Activated CD8-positive, alpha-beta memory T cell treated with anti-CD3 and anti-CD28 coated beads for 48 hours (primary cell): ENCODE data around the gene GPR75.

Experiments used
- DNase-seq, 3 experiments: peaks; one replicate each; pipeline ENCODE4 v3.0.0-alpha.2; 2020; ENCODE audit warnings: low read depth in 2 of 3, low spot score in 2 of 3

GPR75 gene

GRCh38 chr2:53859206-53860181 lies at the start of gene GPR75:
Gene GPR75 (minus strand): TSS chr2:53859967. CDS start chr2:53854756, 5,211 bp downstream.
- DNase-seq: no peak

GRCh38 chr2:53907582-53907981 lies 47.8 kb upstream of the GPR75 start:
- DNase-seq: no peak

- no peak for DNase-seq
Observed at GRCh38 chr2:53905396-53905795, 45.6 kb upstream of the GPR75 start.

GRCh38 chr2:53903011-53903410 lies 43.2 kb upstream of the GPR75 start:
- no peak for DNase-seq

GRCh38 chr2:53901192-53901591 lies 41.4 kb upstream of the GPR75 start:
- DNase-seq: no peak

- no peak for DNase-seq
Observed at GRCh38 chr2:53896864-53897263, 37.1 kb upstream of the GPR75 start.

GRCh38 chr2:53886406-53887280 lies 26.9 kb upstream of the GPR75 start:
- no peak for DNase-seq

- no peak for DNase-seq
Observed at GRCh38 chr2:53884883-53885282, 25.1 kb upstream of the GPR75 start.

GRCh38 chr2:53881986-53882385 lies 22.2 kb upstream of the GPR75 start:
- DNase-seq: no peak

- DNase-seq: no peak
Observed at GRCh38 chr2:53881360-53881759, 21.6 kb upstream of the GPR75 start.

- DNase-seq: no peak
Observed at GRCh38 chr2:53880756-53881155, 21.0 kb upstream of the GPR75 start.

- DNase-seq: no peak
Observed at GRCh38 chr2:53877556-53877955, 17.8 kb upstream of the GPR75 start.

- DNase-seq: no peak
Observed at GRCh38 chr2:53877112-53877511, 17.3 kb upstream of the GPR75 start.

GRCh38 chr2:53874401-53874950 lies 14.7 kb upstream of the GPR75 start:
- DNase-seq: no peak

GRCh38 chr2:53867773-53868172 lies 8.0 kb upstream of the GPR75 start:
- no peak for DNase-seq

GRCh38 chr2:53867169-53867568 lies 7.4 kb upstream of the GPR75 start:
- DNase-seq: no peak

GRCh38 chr2:53865962-53866361 lies 6.2 kb upstream of the GPR75 start:
- DNase-seq: no peak

GRCh38 chr2:53865264-53865663 lies 5.5 kb upstream of the GPR75 start:
- DNase-seq: no peak

- DNase-seq: no peak
Observed at GRCh38 chr2:53863538-53864227, 3.9 kb upstream of the GPR75 start.

GRCh38 chr2:53861824-53862223 lies 2.1 kb upstream of the GPR75 start:
- DNase-seq: no peak

- DNase-seq: no peak
Observed at GRCh38 chr2:53856272-53856671, 3.5 kb downstream of the GPR75 start.
